ENCODE measurements around the gene LMF1. TPM values are rescaled to one million over a fixed set of nuclear protein-coding genes. Genes with fewer than 3 reads are reported as not detected.

The LMF1 gene
- total and polyA plus RNA-seq, 2 of the 4 experiments (the other 2 are of a cell fraction), result 7.7 to 13.1 TPM

- ATAC-seq (ENCODE audit: low read depth), result no peak
These were observed 77.4 kb downstream of the LMF1 start for GRCh38 chr16:893360-893759.

More at GRCh38 chr16:893360-893759, 77.4 kb downstream of the LMF1 start:
- no peak overlapping the region for H2AFZ ChIP-seq (replicated peaks; ENCODE audit: low read length, poor library complexity)
- no peak overlapping the region for H2BK120ac ChIP-seq (ENCODE audit: low read depth, low read length)
- no peak for DNase-seq
- no peak overlapping the region for H2AK5ac ChIP-seq (ENCODE audit: low read depth, low read length)
- H3K4ac ChIP-seq (ENCODE audit: low read depth, low read length), result no peak overlapping the region
- H3K79me1 ChIP-seq (ENCODE audit: low read depth in 1 of 2, low read length in 2 of 2), result no peaks in the 10 kb centered on the region
- no peak overlapping the region for H2BK15ac ChIP-seq (ENCODE audit: low read depth, low read length)
- in situ Hi-C loops (cut with MboI; ENCODE audit: low sequenced_read_pairs) (no loop called here), dilution Hi-C loops (cut with HindIII; ENCODE audit: low sequenced_read_pairs, unreplicated experiment) (no loop called here), intact Hi-C loops (cut with micrococcal nuclease) (no loop called here)
- POLR2A ChIA-PET (ENCODE audit: unreplicated experiment), result no interaction called here
- H4K8ac ChIP-seq (ENCODE audit: low read depth in 2 of 2, low read length in 2 of 2), result no peak overlapping the region
- no peak overlapping the region for H4K91ac ChIP-seq (ENCODE audit: insufficient read depth, low read depth, low read length)
- H3K23ac ChIP-seq (ENCODE audit: low read depth, low read length), result no peak overlapping the region
- H3K9me1 ChIP-seq (ENCODE audit: insufficient read depth, low read length), result no peaks in the 10 kb centered on the region
- no peak overlapping the region for H2AK9ac ChIP-seq (replicated peaks; ENCODE audit: low read depth, low read length, poor library complexity)
- H3K9me3 ChIP-seq (ENCODE audit: control insufficient read depth, insufficient read depth, low read length), result no peaks in the 10 kb centered on the region
- H3K4me1 ChIP-seq (ENCODE audit: control insufficient read depth, insufficient read depth, low read length), result no peaks in the 10 kb centered on the region
- H2BK5ac ChIP-seq (ENCODE audit: low read depth, low read length, poor library complexity, severe bottlenecking), result no peak overlapping the region
- no peak overlapping the region for H3K9ac ChIP-seq (ENCODE audit: low read depth, low read length)
- no peak overlapping the region for H2BK20ac ChIP-seq (ENCODE audit: low read depth, low read length)
- CTCF ChIA-PET, result no interaction called here
- BruUV-seq (replicated peaks), result no TSS peak
- WGBS, 2 experiments (ENCODE audit: extremely low coverage in 2 of 2, insufficient read length in 1 of 2), result 91% methylated on average over 5 of the region's 18 CpGs; no CpG with 5 or more reads in 1 of the 2 experiments
- peaks cover 2% of the 10 kb centered on the region; the same call in 1 of the 2 replicates for H3K36me3 ChIP-seq (ENCODE audit: control insufficient read depth, insufficient read depth, low read length)
- no peak overlapping the region for H3K4me2 ChIP-seq (ENCODE audit: low read depth, low read length)
- H4K20me1 ChIP-seq (ENCODE audit: insufficient read depth, low read length), result no peaks in the 10 kb centered on the region; the same call in 1 of the 2 replicates
- H3K56ac ChIP-seq (ENCODE audit: extremely low read depth, insufficient read depth, low read length), result no peak overlapping the region
- H3K14ac ChIP-seq (replicated peaks; ENCODE audit: low read depth, low read length), result no peak overlapping the region
- no peak overlapping the region for H4K5ac ChIP-seq (ENCODE audit: low read depth, low read length)
- H3K27me3 ChIP-seq (ENCODE audit: control insufficient read depth, insufficient read depth, low read length), result no peaks in the 10 kb centered on the region
- no peak overlapping the region for H3K4me3 ChIP-seq (ENCODE audit: insufficient read depth, low read depth, low read length)
- no peak overlapping the region for H3K27ac ChIP-seq (ENCODE audit: insufficient read depth, low read length)
- TF ChIP-seq CEBPB (IDR thresholded peaks at IDR 0.05; ENCODE audit: low read depth, low read length), result no peak
- no peak for TF ChIP-seq ELK1 (IDR thresholded peaks at IDR 0.05; ENCODE audit: borderline replicate concordance, low read depth, low read length)
- no peak for TF ChIP-seq MAZ (IDR thresholded peaks at IDR 0.05; ENCODE audit: borderline replicate concordance, low read depth, low read length)
- no peak for TF ChIP-seq CHD1 (IDR thresholded peaks at IDR 0.05; ENCODE audit: low read depth, low read length)
- TF ChIP-seq POLR2A (IDR thresholded peaks at IDR 0.05; ENCODE audit: low read depth, low read length), result no peak
- no peak for TF ChIP-seq USF2 (IDR thresholded peaks at IDR 0.05; ENCODE audit: low read depth, low read length)
- TF ChIP-seq CTCF (conservative IDR thresholded peaks at IDR 0.05; ENCODE audit: low read depth, low read length), result no peak
- no peak for TF ChIP-seq FOS (IDR thresholded peaks at IDR 0.05; ENCODE audit: low read depth, low read length)
- no peak for TF ChIP-seq BHLHE40 (IDR thresholded peaks at IDR 0.05; ENCODE audit: low read depth, low read length)
- no peak for TF ChIP-seq RAD21 (IDR thresholded peaks at IDR 0.05; ENCODE audit: low read length)
- no peak for TF ChIP-seq RCOR1 (IDR thresholded peaks at IDR 0.05; ENCODE audit: insufficient replicate concordance, low read length)
- TF ChIP-seq RFX5 (IDR thresholded peaks at IDR 0.05; ENCODE audit: low read depth, low read length), result no peak
- no peak for TF ChIP-seq MAFK (IDR thresholded peaks at IDR 0.05; ENCODE audit: low read depth, low read length)
- no peak for TF ChIP-seq SMC3 (IDR thresholded peaks at IDR 0.05; ENCODE audit: low read depth, low read length)
- no peak for TF ChIP-seq MXI1 (IDR thresholded peaks at IDR 0.05; ENCODE audit: borderline replicate concordance, low read depth, low read length)
- no peak for TF ChIP-seq NFE2L2 (IDR thresholded peaks at IDR 0.05; ENCODE audit: low read depth, low read length)
- no peak overlapping the region for H3K18ac ChIP-seq (ENCODE audit: low read depth, low read length)
